HG03575 (cell line): ENCODE data around the gene NYNRIN.
"Not testable (repeated sequence)": the region's sequence is repeated elsewhere in the genome, so short reads cannot be mapped to it uniquely, and the experiment has no call there.

Experiments used
- ATAC-seq: cut with Tn5 transposase; IDR thresholded peaks from one replicate; pipeline ENCODE4 v1.9.1; 2021; ENCODE audit not compliant: unreplicated experiment, insufficient number of reproducible peaks, low FRiP score; ENCODE audit errors: extremely low read depth

Gene NYNRIN

DNA sequence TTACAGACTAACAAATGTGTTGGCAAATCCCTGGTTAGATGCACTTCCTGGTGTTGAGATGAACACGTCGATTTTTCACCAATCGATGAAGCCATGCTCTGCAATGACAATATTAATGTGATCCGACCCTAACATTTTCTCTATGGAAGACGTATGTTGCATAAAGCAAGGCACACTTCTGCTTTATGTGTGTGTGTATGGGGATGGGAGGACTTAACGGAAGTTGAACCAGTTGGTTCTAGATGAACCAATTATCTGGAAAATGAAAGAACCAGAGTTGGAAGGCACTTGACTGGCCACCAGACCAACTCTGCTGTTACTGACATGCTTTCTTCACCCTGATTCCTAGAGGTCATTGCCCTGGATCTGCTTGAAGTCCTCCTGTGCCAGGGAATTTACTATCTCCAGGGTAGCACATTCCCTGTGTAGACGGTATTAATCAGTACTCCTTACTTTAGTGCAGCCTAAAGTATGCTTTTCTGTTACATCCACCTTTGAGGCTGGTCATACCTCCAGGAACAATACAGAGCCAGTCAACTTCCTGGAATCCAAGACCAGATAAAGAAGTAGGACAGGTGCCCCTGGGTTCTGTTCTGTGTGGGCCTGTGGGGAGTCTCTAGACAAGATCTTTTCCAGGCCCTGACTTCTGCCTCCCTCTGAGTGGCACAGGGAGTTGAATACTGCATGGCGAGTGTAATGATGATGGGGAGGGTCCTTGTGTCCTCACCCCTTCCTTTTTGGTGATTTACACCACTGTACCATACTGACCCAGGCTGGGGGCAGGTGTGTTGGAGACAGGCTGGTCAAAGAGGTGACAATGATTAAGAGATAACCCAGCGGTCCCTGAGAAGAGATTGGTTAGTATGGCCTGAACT lies 39.7 kb downstream of the NYNRIN start:
- no peak for ATAC-seq

DNA sequence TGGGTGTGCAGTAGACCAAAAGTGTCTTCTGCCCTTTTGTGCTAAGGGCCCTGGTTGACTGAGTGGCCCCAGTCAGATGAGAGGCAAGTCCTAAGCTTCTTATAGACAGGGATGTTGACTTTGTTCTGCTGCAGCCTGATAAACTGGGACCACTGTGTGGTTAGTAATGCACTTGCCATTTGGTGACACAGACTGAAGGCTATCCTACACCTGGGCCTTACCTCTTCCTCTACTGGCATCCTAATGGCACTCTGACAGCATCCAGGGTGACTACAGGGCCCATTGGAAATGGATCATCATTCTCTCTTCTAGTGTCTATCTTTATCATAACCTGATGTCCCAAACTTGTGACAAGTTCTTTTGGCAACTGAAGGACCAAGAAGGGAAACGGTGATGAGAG lies 40.5 kb downstream of the NYNRIN start:
- ATAC-seq = no peak

DNA sequence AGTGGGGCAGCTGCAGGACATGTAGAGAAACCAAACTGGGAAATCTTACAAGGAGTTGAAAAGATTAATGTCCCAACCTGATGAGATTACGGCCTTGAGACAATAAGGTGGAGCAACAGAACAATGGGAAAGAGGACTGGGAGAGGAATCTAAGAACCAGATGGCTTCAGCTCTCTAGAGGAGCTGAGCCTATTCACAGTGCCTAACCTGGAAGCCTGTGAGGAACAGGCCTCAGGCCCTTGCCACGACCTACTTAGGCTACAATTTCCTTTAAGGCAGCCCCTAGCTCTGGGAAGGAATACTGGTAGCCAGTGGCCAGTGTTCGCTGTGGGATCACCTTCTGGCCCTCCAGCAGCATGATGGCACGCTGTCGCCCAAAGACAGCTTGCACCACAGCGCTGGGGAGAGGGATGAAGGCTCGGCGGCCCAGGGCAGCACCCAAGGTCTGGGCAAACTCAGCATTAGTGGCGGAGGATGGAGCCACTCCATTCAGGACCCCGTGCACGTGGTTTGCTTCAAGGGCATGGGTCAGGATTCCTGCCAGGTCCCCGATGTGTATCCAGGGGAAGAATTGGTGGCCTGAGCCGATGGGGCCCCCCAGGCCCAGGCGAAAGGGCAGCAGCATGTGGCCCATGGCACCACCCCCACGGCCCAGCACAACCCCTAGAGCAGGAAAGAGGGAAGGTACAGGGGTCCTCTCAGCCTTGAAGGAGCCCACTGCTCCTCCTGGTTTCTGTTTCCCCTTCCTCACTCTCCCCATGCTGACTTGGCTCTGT lies 41.2 kb downstream of the NYNRIN start:
- no peak for ATAC-seq

DNA sequence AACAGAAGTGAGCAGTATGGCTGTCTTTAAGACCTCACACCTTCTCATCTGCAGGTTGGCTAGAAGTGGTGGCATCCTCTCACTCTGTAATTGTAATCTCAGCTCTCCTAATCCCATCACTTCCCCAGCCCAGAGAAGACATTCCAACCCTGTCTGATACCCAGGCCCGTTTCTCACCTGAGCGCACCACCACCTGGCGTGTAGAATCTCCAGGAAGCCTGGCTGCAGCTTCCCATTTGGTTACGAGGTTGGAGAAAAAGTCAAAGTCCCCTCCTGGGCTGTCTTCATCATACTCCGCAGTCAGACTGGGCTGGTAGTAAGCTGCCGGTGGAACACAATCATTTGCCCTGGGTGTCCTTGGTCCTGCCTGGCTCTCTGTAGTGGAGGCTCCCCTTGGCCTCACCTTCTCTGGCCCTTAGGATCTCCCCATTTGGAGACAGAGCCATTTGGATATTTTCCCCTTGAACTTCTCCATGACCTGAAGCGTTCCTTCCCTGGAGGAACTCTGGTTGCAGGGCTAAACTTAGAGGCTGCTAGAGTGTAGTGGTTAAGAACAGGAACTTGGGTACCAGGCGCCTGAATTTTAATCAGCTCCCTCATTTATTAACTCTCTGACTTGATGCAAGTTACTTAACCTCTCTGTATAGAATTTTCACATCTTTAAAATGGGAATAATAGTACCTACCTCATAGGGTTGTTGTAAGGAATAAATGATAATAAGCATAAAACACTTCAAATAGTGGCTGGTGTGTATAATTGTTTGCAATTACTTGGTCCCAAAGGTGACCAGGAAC lies 42.0 kb downstream of the NYNRIN start:
- ATAC-seq = no peak

DNA sequence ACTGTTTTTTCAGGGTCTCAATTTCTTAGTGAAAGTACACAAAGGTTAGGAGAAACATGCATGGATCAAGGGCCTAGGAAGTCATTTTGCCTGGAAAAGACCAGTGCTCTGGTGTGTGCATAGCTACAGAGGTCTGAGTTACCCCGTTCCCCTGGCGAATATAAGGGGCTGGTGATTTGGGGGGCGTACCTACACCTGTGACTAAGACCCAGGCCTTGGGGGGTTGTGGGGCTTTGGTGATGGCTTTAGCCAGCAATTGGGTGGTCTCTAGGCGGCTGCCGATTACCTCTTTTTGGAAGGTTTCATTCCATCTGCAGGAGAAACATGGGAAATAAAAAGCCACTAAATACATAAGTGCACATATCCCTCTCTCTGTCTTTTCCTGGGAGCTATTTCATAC lies 42.7 kb downstream of the NYNRIN start:
- no peak for ATAC-seq

DNA sequence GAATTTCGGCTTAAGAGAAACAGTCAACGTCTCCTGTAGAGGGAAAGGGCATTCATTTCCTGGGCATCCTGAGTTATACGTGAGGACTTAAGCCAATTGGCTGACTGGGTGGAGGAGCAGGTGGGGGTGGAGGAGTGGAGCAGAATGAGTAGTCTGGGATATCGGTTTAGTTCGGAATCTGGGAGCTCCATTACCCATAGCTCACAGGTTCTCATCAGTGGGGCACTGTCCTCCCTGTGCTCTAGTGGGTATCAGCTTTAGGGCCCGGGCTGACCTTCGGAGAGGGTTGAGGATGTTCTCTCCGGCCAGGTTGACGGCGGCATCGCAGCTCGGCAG lies 43.1 kb downstream of the NYNRIN start:
- ATAC-seq = no peak

DNA sequence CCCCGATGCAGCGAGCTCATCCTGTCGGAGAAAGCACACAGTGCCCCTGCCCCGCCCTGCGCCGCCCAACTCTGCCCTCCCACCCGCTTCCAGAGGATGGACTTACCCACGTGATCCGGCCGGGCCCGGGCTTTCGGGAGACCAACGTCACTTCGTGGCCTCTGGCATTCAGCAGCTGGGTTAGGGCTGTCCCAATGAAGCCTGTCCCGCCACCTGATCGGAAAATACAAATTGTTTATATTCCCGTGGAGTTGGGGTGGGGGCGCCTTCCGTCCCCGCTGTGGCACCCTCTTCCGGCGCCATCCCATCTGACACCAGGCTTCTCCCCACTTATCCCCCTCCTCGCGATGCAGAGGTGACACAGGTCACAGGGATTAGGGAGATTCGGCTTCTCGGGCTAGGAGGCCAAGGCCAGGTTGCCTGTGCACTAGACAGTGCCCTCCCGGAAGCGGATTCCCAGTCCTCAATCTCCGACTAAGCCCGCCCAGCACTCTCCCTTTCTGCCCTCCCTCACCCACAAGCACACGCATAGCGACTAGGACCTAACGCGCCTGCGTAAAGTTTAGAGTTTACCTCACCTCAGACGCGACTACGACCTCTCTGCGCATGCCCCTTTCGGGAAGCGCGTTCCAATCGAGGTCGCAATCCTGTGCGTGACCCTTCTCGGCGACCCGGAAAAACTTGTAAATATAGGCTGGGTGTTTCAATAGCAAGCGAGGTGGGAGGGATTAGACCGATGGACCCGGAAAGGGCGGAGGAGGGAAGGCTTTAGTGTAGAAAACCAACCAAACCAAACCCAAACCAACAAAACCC lies 43.6 kb downstream of the NYNRIN start, which contains the start of gene SDR39U1:
SDR39U1 (minus strand) TSS at position 537 of the 813 bp plus-strand sequence; CDS start at position 530, 7 bp downstream.
- peak; percentile 89 for ATAC-seq

DNA sequence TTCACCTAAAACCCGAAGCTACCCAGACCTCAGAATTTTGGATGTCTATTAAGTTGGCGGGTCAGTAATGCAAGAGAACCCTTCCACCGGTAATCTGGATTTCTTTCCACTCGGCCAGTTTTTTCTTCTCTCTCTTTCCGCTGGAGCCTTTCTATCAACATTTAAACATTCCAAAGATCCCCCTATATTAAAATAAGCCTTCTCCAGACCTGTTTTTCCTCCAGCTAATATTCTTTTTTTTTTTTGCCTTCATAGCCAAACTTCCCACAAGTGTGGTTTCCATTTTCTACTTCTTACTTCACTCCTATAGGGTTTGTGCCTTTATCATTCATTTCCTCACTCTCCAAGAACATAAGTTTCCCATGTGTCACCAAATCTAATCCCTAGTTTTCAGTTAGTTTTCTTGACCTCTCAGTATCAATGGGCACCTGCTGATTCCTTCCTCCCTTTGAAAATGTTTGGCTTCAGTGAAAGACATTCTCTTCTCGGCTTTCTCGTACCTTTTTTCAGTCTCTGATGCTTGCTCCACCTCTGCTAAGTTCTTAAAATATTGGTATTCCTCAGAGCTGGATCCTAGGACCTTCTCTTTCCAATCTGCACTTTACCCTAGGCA lies 44.4 kb downstream of the NYNRIN start:
- ATAC-seq = no peak

DNA sequence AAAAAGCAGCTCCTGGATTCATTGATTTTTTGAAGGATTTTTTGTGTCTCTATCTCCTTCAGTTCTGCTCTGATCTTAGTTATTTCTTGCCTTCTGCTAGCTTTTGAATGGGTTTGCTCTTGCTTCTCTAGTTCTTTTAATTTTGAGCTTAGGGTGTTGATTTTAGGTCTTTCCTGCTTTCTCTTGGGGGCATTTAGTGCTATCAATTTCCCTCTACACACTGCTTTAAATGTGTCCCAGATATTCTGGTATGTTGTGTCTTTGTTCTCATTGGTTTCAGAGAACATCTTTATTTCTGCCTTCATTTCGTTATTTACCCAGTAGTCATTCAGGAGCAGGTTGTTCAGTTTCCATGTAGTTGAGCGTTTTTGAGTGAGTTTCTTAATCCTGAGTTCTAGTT lies 52.0 kb downstream of the NYNRIN start:
- not testable (repeated sequence) for ATAC-seq

DNA sequence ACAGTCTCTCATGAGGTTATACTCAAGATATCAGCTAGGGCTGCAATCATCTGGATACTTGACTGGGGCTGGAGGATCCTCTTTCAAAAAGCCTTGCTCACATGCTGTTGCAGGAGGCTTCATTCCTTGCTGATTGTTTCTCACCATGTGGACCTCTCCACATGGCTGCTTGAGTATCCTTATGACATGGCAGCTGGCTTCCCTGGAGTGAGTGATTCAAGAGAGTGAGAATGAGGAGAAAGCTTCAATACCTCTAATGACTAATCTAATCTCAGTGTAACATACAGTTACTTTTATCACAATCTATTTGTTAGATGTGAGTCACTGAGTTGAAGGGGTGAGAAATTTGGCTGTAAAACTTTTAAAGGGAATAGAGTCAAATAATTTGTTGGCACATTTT lies 58.2 kb downstream of the NYNRIN start:
- no peak for ATAC-seq

DNA sequence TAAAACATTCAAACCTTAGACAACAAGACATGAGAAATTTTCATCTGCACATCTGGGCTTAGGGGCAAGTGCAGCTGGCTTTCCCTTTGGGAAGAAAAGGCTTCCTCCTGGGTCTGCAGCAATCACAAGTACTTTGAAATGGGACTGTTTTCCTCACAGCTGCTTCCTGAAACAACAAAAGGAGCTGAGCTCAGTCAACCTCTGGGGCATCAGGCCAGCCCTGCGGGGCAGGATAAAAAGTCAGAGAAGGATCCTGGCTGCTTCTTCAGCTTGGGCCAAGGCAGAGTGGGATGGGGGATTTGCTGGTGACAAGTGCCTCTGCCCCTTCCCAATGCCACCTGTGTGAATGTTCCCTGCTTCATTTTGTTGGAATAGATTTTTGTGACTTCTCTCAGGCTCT lies 59.9 kb downstream of the NYNRIN start:
- ATAC-seq = no peak

DNA sequence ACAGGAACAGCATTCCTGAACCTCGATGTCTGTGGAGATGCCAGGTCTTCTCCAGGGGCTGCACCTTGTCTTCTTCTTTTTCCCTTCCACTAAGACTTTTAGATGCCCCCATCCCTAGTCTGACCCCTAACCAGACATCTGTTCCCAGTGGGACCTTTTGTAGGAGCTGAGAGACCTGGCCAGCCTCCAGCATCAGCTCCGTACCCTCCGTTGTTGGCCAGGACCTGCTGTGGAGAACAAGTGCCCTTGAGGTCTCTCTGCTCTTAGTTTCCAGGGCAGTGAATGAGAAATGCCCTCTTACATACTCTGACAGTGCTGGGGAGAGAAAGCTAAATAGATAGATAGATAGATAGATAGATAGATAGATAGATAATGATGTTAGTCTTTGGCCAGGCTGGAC lies 60.5 kb downstream of the NYNRIN start:
- ATAC-seq = no peak

DNA sequence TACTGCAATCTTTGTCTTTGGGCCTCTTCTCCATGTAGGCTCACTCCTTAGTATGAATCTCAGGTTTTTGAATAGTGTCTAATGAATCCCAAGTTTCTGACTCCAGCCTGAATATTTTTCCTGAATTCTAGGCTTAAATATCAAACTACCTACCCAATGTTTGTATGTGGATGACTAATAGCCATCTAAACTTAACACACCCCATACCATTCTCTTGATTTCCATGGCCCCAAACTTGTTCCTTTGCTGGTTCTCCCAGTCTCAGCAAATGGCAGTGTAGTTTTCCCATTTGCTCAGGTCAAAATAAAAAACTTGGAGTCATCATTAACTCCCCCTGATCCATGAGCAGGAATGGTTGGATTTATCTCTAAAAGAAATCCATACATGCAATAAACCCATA lies 62.5 kb downstream of the NYNRIN start:
- no peak for ATAC-seq

DNA sequence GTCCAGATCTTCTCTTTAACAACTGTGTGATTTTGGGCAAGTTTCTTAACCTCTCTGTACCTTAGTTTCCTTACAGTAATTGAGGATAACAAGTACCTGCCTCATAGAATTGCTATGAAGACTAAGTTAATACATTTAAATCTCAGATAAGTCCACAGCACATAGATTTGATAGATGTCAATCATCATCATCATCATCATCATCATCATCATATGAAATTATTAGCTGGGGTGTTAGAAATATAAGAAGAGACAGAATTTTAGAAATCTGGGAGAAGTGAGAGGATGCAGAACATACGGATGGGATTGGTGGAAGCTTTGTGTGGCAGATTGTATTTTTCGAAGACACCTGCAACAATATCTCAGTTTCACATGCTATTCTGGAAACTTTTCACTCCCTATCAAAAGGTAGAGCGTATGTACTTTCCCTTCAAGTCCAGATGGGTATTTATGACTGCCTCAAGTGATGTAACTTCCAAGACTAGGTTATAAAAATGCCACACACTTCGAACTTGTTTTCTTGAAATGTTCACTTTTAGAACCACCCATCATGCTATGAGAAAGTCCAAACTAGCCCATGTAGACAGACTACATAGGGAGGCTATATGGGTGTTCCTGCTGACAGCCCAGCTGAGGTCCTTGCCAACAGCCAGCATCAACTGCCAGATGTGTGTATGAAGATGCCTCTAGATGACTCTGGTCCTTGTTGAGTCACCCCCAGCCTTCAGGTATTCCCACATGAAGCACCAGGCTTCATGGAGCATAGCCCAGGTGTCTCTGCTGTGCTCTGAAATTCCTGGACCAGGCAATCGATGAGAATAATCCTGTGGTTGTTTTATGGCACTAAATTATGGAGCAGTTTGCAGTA lies 64.4 kb downstream of the NYNRIN start:
- no peak for ATAC-seq

DNA sequence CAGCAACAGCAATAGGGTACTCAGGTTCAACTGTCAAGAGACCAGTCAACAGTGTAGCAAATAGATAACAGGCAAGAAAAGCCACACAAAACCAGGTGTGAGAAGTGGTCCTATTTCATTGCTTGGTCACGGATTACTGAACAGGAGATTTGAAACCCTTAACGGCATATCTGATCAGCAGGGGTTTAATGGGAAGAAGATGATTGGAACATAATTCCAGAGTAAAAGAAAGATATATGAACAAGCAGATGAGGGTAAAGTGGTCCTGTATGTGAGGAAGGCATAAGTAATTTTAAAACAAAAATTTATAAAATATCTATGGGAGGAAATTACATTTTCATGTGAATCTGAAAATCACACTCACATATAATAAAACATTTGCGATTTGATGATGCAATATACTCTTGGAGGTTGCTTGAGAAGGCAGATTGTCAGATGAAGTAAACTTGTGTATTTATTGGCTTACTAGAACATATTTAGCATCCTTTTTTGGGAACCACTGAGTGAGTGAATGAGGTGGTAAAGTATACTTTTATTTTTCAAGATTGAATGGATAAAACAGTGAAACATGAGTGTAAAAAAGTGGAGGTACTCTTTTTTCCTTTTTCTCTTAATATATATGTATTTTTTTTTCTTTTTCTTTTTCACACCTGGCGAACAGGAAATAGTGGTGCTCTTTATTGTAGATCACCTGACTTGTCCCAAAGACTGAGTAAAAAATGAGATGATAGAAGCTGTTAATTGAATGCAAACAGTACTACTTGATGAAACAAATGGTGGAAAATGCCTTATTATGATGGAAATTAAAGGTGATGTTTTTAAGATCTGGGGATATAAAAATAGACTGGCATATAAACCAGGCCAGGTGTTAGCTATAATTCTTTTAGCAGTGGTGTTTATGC lies 65.3 kb downstream of the NYNRIN start:
- no peak for ATAC-seq

DNA sequence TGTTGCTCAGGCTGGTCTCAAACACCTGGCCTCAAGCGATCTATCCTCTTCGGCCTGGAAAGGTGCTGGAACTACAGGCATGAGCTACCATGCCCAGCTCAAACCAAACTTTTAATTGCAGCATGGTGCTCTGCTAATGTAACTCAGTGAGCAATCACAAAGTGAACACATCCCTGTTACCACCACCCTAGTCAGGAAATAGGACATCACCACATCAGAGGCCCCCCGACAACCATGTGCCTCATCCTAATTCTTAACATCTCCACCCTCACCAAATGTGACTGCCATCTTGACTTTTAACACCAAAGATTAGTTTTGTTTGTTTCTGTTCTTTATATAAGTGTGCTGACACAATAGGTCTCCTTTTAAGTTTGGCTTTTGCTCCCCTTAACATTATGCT lies 66.6 kb downstream of the NYNRIN start:
- ATAC-seq = no peak

DNA sequence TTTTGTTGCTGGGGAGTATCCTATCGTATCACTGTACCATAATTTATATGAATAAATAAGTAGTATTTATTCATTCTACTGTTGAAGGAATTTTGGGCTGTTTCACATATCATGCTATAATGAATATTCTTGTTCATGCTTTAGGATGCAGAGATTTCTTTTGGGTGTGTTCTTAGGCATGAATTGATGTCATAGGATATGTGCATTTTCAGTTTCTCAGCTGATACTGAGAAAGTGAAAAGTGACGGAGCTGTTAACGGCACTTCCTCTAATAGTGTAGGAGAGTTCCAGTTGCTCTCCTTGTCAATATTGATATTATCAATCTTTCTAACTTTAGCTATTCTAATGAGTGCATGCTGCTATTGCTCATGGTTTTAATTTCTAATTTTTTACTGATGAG lies 67.0 kb downstream of the NYNRIN start:
- no peak for ATAC-seq
